GM12892 (cell line): ENCODE results near the gene CCDC194.

Experiments
- POLR2A ChIP-seq: IDR thresholded peaks from 2 replicates; pipeline ENCODE4 v1.6.1; 2011; ENCODE audit warnings: low read depth, low read length, control low read depth
- POLR2AphosphoS5 ChIP-seq: IDR thresholded peaks from 2 replicates; pipeline ENCODE4 v1.6.1; 2011; ENCODE audit warnings: low read depth, low read length, control low read depth

- TF ChIP-seq POLR2A, result no peak
- TF ChIP-seq POLR2AphosphoS5, result no peak
These were observed 46.1 kb downstream of the CCDC194 start for GRCh38 chr19:17347877-17348276.
